HAP-1 (cell line): ENCODE results near the gene ARF3.
A peak's percentile ranks its signal among the peaks of the same experiment; 100 is the strongest.

Experiments
- DNase-seq, 2 experiments: peaks; one replicate each; pipeline ENCODE4 v3.0.0-alpha.2; 2016 to 2020; ENCODE audit warnings: low spot score in 2 of 2
- H3K27me3 ChIP-seq: fragments of 250-450 bp; sonication (Bioruptor Pico); 2 replicates; pipeline ENCODE4 v1.5.1; 2020; ENCODE audit warnings: low read depth, mild to moderate bottlenecking, moderate library complexity
- H3K36me3 ChIP-seq: fragments of 250-450 bp; sonication (Bioruptor Pico); replicated peaks from 2 replicates; pipeline ENCODE4 v1.5.1; 2020; ENCODE audit warnings: mild to moderate bottlenecking
- H3K4me1 ChIP-seq: fragments of 250-450 bp; sonication (Bioruptor Pico); 2 replicates; pipeline ENCODE4 v1.5.1; 2020; ENCODE audit warnings: mild to moderate bottlenecking
- H3K4me3 ChIP-seq: fragments of 250-450 bp; sonication (Bioruptor Pico); 2 replicates; pipeline ENCODE4 v1.5.1; 2020; ENCODE audit warnings: mild to moderate bottlenecking, moderate library complexity
- H3K9me3 ChIP-seq: fragments of 250-450 bp; sonication (Bioruptor Pico); 2 replicates; pipeline ENCODE4 v1.5.1; 2020; ENCODE audit warnings: mild to moderate bottlenecking, moderate library complexity
- in situ Hi-C: fragments of 300-500 bp; cut with MboI; formaldehyde crosslinking; loops from 3 replicates; pipeline ENCODE4 v1.14.3; 2020; ENCODE audit warnings: low sequenced_read_pairs, inconsistent platforms, mixed read lengths

ARF3 gene

GRCh38 chr12:48966177-48966895 is 9.0 kb upstream of the ARF3 start:
- Histone ChIP-seq H3K27me3 (no peaks in the 10 kb centered on the region), H3K9me3 (no peaks in the 10 kb centered on the region), H3K4me1 (peaks cover 8% of the 10 kb centered on the region), H3K4me3 (no peak overlapping the region), H3K36me3 (no peaks in the 10 kb centered on the region)
- in situ Hi-C loops, result no loop called here
- DNase-seq, result no peak

GRCh38 chr12:48965298-48965838 is 8.1 kb upstream of the ARF3 start:
- H3K9me3 ChIP-seq, result no peaks in the 10 kb centered on the region
- peak in 1 of 2 experiments; percentile 24 for DNase-seq
- no peaks in the 10 kb centered on the region for H3K36me3 ChIP-seq
- no peaks in the 10 kb centered on the region for H3K27me3 ChIP-seq
- H3K4me3 ChIP-seq, result no peak overlapping the region
- H3K4me1 ChIP-seq, result no peaks in the 10 kb centered on the region; the same call in 1 of the 2 replicates
- in situ Hi-C loops, result no loop called here

- no peak overlapping the region for H3K4me3 ChIP-seq
- no peak for DNase-seq
- no peaks in the 10 kb centered on the region for H3K27me3 ChIP-seq
Observed at GRCh38 chr12:48961801-48962200, 4.5 kb upstream of the ARF3 start.

DNA sequence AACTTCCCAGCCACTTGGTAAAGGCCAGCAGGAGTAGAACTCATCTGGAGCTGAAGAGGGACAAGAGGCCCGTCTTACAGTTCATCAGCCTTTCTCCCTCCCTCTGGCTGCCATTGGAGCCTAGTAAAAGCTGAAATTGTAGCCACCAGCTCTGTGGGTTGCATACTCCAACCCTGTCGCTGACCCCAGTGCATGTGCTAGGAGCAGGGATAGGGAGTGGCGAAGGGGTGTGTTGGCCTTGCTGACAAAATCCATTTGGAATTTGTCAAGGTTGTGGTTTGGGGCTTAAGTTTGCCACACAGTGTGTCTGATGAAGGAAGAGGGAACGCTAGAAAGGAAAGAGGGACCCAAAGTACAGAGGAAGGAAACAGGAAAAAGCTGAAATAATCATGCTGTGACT is 4.0 kb upstream of the ARF3 start:
- DNase-seq, result no peak
- no peaks in the 10 kb centered on the region; the same call in 1 of the 2 replicates for H3K4me1 ChIP-seq
- no peak overlapping the region for H3K4me3 ChIP-seq
- H3K27me3 ChIP-seq, result no peaks in the 10 kb centered on the region
- no peaks in the 10 kb centered on the region for H3K36me3 ChIP-seq
- H3K9me3 ChIP-seq, result no peaks in the 10 kb centered on the region
- in situ Hi-C loops, result no loop called here

More at GRCh38 chr12:48961801-48962200, 4.5 kb upstream of the ARF3 start:
- Histone ChIP-seq H3K4me1 (no peaks in the 10 kb centered on the region; the same call in 1 of the 2 replicates), H3K36me3 (no peaks in the 10 kb centered on the region), H3K9me3 (no peaks in the 10 kb centered on the region)
- in situ Hi-C loops, result no loop called here

- H3K4me1 ChIP-seq, result no peaks in the 10 kb centered on the region; the same call in 1 of the 2 replicates
- no peaks in the 10 kb centered on the region for H3K9me3 ChIP-seq
- DNase-seq, result no peak
- no peaks in the 10 kb centered on the region for H3K27me3 ChIP-seq
- H3K4me3 ChIP-seq, result no peak overlapping the region
- in situ Hi-C loops, result no loop called here
- H3K36me3 ChIP-seq, result no peaks in the 10 kb centered on the region
Observed at GRCh38 chr12:48960834-48961233, 3.5 kb upstream of the ARF3 start.

GRCh38 chr12:48958049-48958388 is 732 bp upstream of the ARF3 start:
- DNase-seq, result no peak
- Histone ChIP-seq H3K4me3 (peak overlapping the region; percentile 91), H3K36me3 (peaks cover 12% of the 10 kb centered on the region), H3K27me3 (no peaks in the 10 kb centered on the region), H3K9me3 (no peaks in the 10 kb centered on the region), H3K4me1 (peaks cover 10% of the 10 kb centered on the region)
- in situ Hi-C loops, result no loop called here

DNA sequence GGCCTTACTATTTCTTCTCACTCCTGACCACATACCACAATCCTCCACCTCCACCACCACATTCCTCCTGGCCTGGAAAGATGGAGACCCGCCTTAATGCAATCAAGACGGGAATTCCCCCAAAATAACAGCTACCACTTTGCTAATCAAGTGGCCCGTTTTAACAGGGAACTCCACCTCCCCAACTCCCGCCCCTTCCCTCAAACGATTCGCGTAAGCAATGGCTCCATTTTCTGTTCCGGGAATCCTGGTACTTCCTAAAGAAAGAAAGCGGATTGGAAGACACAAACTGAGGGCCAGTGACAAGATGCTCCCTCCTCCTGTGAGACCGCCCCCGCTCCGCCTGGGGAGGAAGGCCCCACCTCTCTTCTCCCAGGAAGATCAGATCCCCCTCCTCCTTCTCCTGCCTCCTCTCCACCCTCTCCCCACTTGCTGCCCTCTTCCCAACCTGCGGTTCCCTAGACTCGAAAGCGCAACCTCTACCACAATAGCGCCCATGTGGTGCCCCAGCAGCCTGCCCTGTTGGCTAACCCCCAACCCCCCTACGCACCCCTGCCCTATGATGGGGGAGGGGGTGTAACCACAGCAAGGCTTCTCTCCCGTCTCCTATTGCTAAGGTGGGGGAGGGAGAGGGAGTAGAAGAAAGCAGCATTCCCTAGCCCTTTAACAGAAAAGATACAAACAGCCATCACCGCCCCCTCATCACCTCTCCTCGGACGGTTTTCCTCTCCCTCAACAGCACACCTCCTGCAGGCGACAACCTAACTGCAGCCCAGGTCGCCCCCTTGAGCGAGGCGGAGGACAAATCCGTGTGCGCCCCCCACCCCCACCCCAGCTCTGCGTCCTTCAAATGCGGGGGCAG is 777 bp downstream of the ARF3 start:
- DNase-seq, result peak; percentile 96 to 97
- Histone ChIP-seq H3K4me1 (peaks cover 10% of the 10 kb centered on the region), H3K27me3 (no peaks in the 10 kb centered on the region), H3K36me3 (peaks cover 17% of the 10 kb centered on the region), H3K4me3 (peak overlapping the region; percentile 91), H3K9me3 (no peaks in the 10 kb centered on the region)
- in situ Hi-C loops, result no loop called here

DNA sequence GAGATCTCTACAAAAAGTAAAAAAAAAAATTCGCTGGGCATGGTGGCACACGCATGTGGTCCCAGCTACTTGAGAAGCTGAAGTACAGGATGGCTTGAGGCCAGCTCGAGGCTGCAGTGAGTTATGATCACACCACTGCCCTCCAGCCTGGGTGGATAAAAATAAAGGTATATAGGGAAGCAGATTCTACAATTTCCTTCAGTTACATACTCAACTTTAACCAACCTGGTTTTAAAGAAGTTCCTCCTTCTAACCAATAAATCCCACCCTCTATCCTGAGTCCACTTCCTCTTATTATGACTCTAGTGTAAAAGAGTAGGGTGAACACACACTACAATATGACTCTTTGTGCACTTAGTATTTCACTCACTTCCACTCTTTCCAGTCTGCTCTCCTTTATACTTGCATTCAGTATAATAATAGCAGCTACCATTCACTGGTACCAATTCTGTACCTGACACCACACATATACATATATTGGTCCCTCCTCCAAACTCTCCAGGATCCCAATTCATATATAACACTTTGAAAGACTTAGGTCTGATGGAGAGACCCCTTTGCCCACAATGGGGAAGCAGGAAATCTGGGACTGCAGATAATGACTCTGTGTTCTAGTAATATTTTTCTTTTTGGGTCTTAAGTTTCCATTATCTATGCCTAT is 2.3 kb downstream of the ARF3 start:
- H3K9me3 ChIP-seq, result no peaks in the 10 kb centered on the region
- H3K36me3 ChIP-seq, result peaks cover 17% of the 10 kb centered on the region
- no peak for DNase-seq
- peaks cover 10% of the 10 kb centered on the region for H3K4me1 ChIP-seq
- no peaks in the 10 kb centered on the region for H3K27me3 ChIP-seq
- in situ Hi-C loops, result no loop called here
- no peak overlapping the region for H3K4me3 ChIP-seq

- in situ Hi-C loops, result no loop called here
- peaks cover 23% of the 10 kb centered on the region for H3K36me3 ChIP-seq
- H3K4me1 ChIP-seq, result peaks cover 10% of the 10 kb centered on the region
- no peak overlapping the region for H3K4me3 ChIP-seq
- H3K9me3 ChIP-seq, result no peaks in the 10 kb centered on the region
- DNase-seq, result no peak
- no peaks in the 10 kb centered on the region for H3K27me3 ChIP-seq
Observed at GRCh38 chr12:48954061-48954460, 3.2 kb downstream of the ARF3 start.

DNA sequence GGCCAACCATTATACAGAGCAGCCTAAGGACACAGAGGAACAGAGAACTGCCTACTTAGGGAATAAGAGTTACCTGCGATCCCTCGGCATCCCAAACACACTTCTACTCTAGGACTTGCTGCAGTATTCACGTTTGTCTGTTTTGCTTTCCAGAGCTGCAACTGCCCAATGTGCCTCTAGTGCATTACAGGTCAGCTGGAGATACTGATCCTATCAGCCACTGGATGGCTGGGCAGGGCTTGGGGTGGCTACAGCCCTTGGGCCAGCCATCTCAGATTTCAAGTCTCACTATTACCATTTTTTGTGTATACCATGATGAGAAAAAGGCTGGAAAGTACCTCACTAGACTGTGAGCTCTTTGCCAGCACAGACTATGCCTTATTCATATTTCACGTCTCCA is 4.6 kb downstream of the ARF3 start:
- peaks cover 10% of the 10 kb centered on the region for H3K4me1 ChIP-seq
- H3K9me3 ChIP-seq, result no peaks in the 10 kb centered on the region
- in situ Hi-C loops, result no loop called here
- H3K36me3 ChIP-seq, result peaks cover 23% of the 10 kb centered on the region
- H3K27me3 ChIP-seq, result no peaks in the 10 kb centered on the region
- H3K4me3 ChIP-seq, result no peak overlapping the region
- no peak for DNase-seq

GRCh38 chr12:48947727-48948126 is 9.6 kb downstream of the ARF3 start:
- Histone ChIP-seq H3K27me3 (no peaks in the 10 kb centered on the region), H3K4me1 (peaks cover 4% of the 10 kb centered on the region), H3K9me3 (no peaks in the 10 kb centered on the region), H3K4me3 (no peak overlapping the region), H3K36me3 (peaks cover 11% of the 10 kb centered on the region)
- in situ Hi-C loops, result no loop called here
- no peak for DNase-seq

DNA sequence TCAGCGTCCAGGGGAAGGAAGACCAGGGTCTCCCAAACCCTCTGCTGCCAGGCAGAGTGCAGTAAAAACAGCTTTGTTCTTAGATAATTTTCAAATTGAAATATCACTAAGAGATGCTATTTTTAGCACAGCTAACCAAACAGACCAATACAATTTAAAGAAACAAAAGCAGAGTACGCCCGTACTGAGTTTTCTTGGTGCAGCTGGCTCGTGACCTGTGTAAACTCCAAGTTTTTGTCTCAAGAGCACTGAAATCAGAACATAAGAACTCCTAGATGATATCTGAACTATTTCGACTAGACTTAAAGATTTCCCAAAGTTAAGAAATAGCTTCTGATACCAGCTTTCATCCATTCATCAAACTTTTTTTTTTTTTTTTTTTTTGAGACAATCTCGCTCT is 10.3 kb downstream of the ARF3 start:
- peaks cover 4% of the 10 kb centered on the region for H3K4me1 ChIP-seq
- DNase-seq, result no peak
- no peak overlapping the region for H3K4me3 ChIP-seq
- H3K36me3 ChIP-seq, result peaks cover 10% of the 10 kb centered on the region
- H3K27me3 ChIP-seq, result no peaks in the 10 kb centered on the region
- H3K9me3 ChIP-seq, result no peaks in the 10 kb centered on the region
- in situ Hi-C loops, result no loop called here

- H3K4me3 ChIP-seq, result no peak overlapping the region
- in situ Hi-C loops, result no loop called here
- no peak for DNase-seq
- no peaks in the 10 kb centered on the region for H3K9me3 ChIP-seq
- H3K36me3 ChIP-seq, result peaks cover 17% of the 10 kb centered on the region
- H3K27me3 ChIP-seq, result no peaks in the 10 kb centered on the region
- H3K4me1 ChIP-seq, result peaks cover 4% of the 10 kb centered on the region
Observed at GRCh38 chr12:48946205-48946604, 11.1 kb downstream of the ARF3 start.

DNA sequence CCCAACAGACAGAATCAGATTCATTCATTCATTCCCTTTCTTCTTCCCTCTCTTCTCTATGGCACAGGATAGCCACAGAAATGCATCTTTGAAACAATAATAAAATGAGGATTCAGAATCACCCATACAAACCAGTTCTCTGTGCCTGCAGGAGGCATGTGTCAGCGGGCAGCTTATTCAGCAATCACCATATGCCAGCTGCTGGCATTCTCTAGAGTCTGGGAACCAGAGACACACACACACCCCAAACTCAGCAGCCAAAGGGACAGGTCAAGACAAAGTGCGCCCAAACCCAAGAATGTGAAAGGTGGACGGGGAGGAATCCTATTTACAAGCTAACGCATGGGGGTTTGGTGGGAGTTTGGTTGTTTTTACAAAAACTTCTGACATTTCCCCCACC is 14.1 kb downstream of the ARF3 start:
- in situ Hi-C loops, result no loop called here
- Histone ChIP-seq H3K27me3 (no peaks in the 10 kb centered on the region), H3K36me3 (peaks cover 33% of the 10 kb centered on the region), H3K4me1 (peaks cover 4% of the 10 kb centered on the region), H3K4me3 (no peak overlapping the region), H3K9me3 (no peaks in the 10 kb centered on the region)
- DNase-seq, result no peak
